Measurements from ENCODE around the gene RACGAP1.

RACGAP1 gene

DNA sequence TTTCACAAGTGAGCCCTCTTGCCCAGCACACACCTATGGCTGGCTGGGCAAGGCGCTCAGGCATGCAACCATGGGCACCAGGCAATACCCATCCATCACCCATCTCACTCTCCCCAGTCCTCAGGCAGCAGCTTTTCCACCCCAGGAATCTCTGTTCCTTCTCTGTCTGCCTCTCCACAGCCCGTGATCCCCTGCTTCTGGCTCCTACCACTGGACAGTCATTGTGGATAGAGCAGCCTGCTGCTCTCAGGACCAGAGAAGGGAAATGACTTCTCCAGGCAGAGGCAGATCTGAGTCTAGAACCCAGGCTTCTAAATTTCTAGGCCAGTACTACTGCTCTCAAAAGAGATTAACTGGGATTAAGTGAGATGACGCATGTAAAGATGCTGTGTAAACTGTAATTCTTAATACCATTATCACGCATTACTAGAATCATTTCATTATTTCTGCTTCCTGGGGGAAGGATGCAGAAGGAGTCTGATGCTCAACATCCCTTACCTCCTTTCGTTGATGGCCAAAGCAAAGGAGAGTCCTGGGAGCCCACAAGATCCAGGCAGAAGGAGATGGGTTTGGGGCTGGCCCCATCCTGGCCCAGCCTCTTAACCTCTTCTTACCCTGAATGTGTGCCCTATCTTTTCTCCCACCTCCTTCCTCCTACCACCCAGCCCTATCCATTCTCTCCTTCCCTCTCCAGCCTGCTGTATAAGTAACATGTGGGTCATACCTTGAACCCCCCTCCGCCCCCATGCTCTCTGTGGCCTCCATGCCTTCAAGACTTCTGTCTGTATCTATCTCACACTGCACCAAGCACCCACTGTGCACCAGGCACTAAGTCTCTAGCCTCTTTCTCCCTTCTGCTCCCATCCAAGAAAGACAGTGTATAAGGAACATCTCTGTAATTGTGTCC lies 68.4 kb downstream of the RACGAP1 start:
- no peak overlapping the region for H3K27ac ChIP-seq
- TF ChIP-seq, protein P1, sequence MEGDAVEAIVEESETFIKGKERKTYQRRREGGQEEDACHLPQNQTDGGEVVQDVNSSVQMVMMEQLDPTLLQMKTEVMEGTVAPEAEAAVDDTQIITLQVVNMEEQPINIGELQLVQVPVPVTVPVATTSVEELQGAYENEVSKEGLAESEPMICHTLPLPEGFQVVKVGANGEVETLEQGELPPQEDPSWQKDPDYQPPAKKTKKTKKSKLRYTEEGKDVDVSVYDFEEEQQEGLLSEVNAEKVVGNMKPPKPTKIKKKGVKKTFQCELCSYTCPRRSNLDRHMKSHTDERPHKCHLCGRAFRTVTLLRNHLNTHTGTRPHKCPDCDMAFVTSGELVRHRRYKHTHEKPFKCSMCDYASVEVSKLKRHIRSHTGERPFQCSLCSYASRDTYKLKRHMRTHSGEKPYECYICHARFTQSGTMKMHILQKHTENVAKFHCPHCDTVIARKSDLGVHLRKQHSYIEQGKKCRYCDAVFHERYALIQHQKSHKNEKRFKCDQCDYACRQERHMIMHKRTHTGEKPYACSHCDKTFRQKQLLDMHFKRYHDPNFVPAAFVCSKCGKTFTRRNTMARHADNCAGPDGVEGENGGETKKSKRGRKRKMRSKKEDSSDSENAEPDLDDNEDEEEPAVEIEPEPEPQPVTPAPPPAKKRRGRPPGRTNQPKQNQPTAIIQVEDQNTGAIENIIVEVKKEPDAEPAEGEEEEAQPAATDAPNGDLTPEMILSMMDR (IDR thresholded peaks at IDR 0.05) = no peak
- no peak overlapping the region for H3K4me3 ChIP-seq
- DNase-seq (ENCODE audit: low spot score) = no peak

DNA sequence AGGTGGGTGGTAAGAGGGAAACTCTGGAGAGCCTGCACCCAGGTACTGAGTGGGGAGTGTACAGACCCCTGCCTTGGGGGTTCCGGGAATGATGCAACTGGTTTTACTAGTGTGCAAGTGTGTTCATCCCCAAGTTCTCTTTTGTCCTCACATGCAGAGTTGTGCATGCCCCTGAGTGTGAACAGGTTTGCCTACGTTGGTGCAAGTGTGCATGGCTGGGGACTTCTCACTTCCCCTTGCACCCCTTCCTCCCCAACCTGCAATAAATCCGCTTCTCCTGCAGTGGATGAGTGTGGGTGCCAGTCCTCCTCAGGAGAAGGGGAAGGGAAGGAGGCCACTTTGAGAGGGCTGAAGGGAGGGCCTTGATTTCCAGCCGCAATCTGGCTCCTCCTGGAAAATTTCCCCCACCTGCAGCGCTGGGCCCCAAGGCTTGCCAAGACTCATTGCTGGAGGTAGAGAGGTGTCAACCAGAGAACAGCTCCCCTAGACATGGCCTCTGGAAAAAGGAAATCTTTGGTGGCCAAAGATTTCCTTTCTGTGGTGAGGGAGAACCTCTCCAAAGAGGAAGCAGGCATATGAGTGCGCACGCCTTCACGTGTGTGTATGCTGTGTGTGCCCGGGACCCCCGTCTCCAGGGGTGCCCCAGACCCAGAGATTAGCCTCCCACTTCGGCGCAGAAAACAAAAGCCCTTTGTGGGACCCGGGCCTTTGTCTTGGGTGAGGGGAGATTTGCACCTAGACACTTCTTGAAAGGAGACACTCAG lies 69.2 kb downstream of the RACGAP1 start:
- TF ChIP-seq, protein P1 (IDR thresholded peaks at IDR 0.05) = no peak
- Histone ChIP-seq H3K27ac (no peak overlapping the region), H3K4me3 (no peak overlapping the region)
- no peak for DNase-seq (ENCODE audit: low spot score)

DNA sequence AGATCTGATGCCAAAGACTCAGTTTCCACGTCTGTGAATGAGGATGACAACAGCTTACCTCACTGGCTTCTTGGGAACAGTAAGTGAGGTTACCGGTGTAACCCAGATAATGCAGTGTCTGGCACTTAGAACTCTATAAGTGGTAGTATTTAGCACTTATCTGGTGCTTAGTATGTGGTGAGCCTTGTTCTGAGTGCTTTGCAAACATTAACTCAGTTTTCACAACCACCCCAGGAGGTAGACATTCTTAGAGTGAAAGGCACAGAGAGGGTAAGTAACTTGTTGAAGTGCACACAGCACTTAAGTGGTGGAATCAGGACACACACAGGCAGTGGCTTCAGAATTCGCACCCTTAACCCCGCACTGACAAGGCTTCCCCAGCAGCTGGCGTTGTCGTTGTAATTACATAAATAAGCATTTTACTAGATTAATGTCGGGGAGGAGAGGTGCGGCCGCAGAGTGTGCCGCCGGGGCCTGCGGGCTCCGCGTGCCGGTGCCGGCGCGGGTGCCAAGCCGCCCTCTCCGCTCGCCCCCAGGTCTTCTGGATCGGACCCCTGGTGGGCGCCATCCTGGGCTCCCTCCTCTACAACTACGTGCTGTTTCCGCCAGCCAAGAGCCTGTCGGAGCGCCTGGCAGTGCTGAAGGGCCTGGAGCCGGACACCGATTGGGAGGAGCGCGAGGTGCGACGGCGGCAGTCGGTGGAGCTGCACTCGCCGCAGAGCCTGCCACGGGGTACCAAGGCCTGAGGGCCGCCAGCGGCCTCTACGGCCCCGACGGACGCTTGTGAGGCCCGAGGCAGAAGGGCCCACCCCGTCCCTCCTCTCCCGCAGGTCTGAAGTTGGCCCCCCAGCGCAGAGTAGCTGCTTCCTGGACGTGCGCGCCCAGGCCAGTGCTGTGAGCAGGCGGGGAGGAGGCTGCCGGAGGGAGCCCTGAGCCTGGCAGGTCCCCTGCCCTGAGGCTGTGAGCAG lies 70.1 kb downstream of the RACGAP1 start:
- TF ChIP-seq, protein P1 (IDR thresholded peaks at IDR 0.05) = no peak
- no peak overlapping the region for H3K4me3 ChIP-seq
- H3K27ac ChIP-seq = no peak overlapping the region
- no peak for DNase-seq (ENCODE audit: low spot score)

DNA sequence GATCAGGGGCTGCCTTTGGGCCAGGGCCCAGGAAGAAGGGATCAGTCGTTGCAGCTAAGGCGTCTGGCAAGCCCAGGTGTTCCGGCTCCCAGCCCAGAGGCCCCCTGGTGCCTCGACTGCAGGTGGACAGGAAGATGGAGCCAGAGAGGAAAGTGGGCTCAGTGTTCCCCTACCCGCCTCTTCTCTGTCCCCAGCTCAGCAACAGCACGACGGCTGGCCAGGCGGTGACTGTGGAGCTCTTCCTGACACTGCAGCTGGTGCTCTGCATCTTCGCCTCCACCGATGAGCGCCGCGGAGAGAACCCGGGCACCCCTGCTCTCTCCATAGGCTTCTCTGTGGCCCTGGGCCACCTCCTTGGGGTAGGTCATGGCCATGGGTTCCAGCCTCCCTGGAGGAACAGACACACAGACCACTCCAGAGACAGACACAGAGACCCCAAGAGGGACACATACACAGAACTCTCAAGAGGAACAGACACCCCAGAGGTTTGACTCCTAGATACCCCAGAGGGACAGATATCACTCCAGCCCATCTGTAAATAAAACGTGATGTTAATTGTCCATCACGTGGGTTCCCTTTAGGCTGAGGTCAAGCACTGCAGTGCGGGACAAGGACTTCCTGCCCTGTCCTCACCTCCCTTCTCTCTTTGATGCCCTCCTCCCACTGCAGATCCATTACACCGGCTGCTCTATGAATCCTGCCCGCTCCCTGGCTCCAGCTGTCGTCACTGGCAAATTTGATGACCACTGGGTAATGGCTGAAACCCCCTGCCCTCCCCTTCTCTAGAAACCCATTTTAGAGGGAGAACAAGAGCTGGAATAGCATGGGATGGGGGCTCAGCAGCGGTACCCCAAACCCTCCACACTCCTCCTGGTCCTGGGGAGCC lies 71.1 kb downstream of the RACGAP1 start:
- H3K27ac ChIP-seq = no peak overlapping the region
- no peak overlapping the region for H3K4me3 ChIP-seq
- TF ChIP-seq, protein P1 (IDR thresholded peaks at IDR 0.05) = no peak
- DNase-seq (ENCODE audit: low spot score) = no peak

DNA sequence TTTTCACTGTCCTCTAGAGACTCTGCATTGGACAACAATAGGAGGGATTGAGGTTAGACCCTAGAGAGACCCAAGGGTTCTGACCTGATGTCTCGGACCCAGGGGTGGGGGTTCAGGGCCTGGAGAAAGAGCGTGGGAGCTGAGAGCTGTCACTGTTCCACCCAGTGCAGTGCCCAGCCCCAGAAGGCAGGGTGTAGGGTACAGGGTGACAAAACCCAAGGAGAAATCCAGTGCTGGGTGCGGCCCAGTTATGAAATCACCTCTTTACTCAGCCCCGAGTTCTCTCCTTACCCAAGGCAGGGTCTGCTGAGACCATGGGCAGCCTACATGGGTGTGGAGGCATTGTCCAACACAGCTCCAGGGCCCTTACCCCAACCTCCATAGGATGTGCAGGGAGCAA lies 72.1 kb downstream of the RACGAP1 start:
- TF ChIP-seq, protein P1 (IDR thresholded peaks at IDR 0.05) = no peak
- no peak overlapping the region for H3K4me3 ChIP-seq
- H3K27ac ChIP-seq = no peak overlapping the region
- no peak for DNase-seq (ENCODE audit: low spot score)
